Measurements from ENCODE around the gene MUCL3.

MUCL3 gene

DNA sequence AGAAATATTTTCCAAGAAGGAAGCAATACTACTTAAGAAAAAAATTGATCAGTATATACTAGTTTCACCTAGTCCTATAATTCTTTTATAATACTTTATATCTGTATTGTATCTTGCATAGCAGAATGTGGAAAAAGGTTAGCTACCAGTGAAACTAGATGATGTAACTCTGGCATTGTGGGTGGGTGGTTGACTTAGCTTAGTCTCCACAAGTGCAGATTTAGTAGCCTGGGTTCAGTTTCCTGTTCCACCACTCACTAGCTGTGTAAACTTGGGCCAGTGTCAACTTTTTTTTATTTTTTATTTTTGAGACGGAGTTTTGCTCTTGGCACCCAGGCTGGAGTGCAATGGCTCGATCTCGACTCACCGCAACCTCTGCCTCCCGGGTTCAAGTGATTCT lies 44.7 kb downstream of the MUCL3 start:
- Histone ChIP-seq H3K27me3 (replicated peaks in 2 of 5; ENCODE audit: control insufficient read depth in 4 of 5, insufficient read depth in 5 of 5, low read length in 4 of 5) (peaks cover 7 to 24% (median 12%) of the 10 kb centered on the region in 5 experiments), H3K4me3 (ENCODE audit: control insufficient read depth in 1 of 7, extremely low read depth in 1 of 7, insufficient read depth in 4 of 7, low read depth in 2 of 7, low read length in 6 of 7) (no peak overlapping the region), H3K4me1 (ENCODE audit: control extremely low read depth in 1 of 4, control insufficient read depth in 4 of 4, insufficient read depth in 4 of 4, low read length in 3 of 4) (peaks cover 0 to 3% (median 0%) of the 10 kb centered on the region in 4 experiments), H3K9me3 (ENCODE audit: control extremely low read depth in 1 of 5, control insufficient read depth in 4 of 5, insufficient read depth in 2 of 5, low read depth in 1 of 5, low read length in 4 of 5) (no peaks in the 10 kb centered on the region), H3K36me3 (ENCODE audit: control insufficient read depth in 4 of 4, insufficient read depth in 4 of 4, low read length in 3 of 4) (no peaks in the 10 kb centered on the region), H3K27ac (ENCODE audit: insufficient read depth in 1 of 2, low read depth in 1 of 2, low read length in 2 of 2, poor library complexity in 1 of 2, severe bottlenecking in 2 of 2) (no peak overlapping the region)
- WGBS (ENCODE audit: insufficient coverage) = 89% methylated on average over 4 of the region's 5 CpGs
- DNase-seq = no peak
- CTCF ChIA-PET = no interaction called here
- POLR2A ChIA-PET = no interaction called here

DNA sequence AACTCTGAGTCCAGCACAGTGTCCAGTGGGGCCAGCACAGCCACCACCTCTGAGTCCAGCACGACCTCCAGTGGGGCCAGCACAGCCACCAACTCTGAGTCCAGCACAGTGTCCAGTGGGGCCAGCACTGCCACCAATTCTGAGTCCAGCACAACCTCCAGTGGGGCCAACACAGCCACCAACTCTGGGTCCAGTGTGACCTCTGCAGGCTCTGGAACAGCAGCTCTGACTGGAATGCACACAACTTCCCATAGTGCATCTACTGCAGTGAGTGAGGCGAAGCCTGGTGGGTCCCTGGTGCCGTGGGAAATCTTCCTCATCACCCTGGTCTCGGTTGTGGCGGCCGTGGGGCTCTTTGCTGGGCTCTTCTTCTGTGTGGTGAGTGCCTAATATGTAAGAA lies 46.5 kb downstream of the MUCL3 start:
- DNase-seq = no peak
- Histone ChIP-seq H3K27me3 (replicated peaks in 2 of 5; ENCODE audit: control insufficient read depth in 4 of 5, insufficient read depth in 5 of 5, low read length in 4 of 5) (peaks cover 5 to 19% (median 8%) of the 10 kb centered on the region in 5 experiments), H3K9me3 (ENCODE audit: control extremely low read depth in 1 of 5, control insufficient read depth in 4 of 5, insufficient read depth in 2 of 5, low read depth in 1 of 5, low read length in 4 of 5) (no peaks in the 10 kb centered on the region), H3K27ac (ENCODE audit: insufficient read depth in 1 of 2, low read depth in 1 of 2, low read length in 2 of 2, poor library complexity in 1 of 2, severe bottlenecking in 2 of 2) (no peak overlapping the region), H3K4me3 (ENCODE audit: control insufficient read depth in 1 of 7, extremely low read depth in 1 of 7, insufficient read depth in 4 of 7, low read depth in 2 of 7, low read length in 6 of 7) (no peak overlapping the region), H3K36me3 (ENCODE audit: control insufficient read depth in 4 of 4, insufficient read depth in 4 of 4, low read length in 3 of 4) (no peaks in the 10 kb centered on the region), H3K4me1 (ENCODE audit: control extremely low read depth in 1 of 4, control insufficient read depth in 4 of 4, insufficient read depth in 4 of 4, low read length in 3 of 4) (peaks cover 0 to under 1% (median 0%) of the 10 kb centered on the region in 4 experiments)
- WGBS (ENCODE audit: insufficient coverage) = 96% methylated on average over 5 of the region's 6 CpGs
- ChIA-PET POLR2A (no interaction called here), CTCF (no interaction called here)

DNA sequence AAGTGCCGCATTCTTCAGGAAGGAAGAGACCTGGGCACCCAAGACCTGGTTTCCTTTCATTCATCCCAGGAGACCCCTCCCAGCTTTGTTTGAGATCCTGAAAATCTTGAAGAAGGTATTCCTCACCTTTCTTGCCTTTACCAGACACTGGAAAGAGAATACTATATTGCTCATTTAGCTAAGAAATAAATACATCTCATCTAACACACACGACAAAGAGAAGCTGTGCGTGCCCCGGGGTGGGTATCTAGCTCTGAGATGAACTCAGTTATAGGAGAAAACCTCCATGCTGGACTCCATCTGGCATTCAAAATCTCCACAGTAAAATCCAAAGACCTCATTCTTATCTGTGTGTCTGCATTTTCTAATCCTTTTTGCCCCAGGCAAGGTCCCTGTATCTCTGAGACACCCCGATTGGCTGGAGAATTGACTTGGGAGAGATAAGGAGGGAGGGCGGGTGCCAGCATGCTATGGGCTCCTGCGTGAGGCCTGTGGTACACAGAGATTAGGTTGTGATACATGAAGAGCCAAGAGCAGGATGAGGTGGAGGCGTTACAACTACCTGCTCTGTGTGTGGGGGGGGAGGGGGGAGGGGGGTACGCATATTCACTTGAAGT lies 47.5 kb downstream of the MUCL3 start:
- H3K9me3 ChIP-seq (ENCODE audit: control extremely low read depth in 1 of 5, control insufficient read depth in 4 of 5, insufficient read depth in 2 of 5, low read depth in 1 of 5, low read length in 4 of 5) = no peaks in the 10 kb centered on the region
- H3K27ac ChIP-seq (ENCODE audit: insufficient read depth in 1 of 2, low read depth in 1 of 2, low read length in 2 of 2, poor library complexity in 1 of 2, severe bottlenecking in 2 of 2) = no peak overlapping the region
- H3K27me3 ChIP-seq (replicated peaks in 2 of 5; ENCODE audit: control insufficient read depth in 4 of 5, insufficient read depth in 5 of 5, low read length in 4 of 5) = peaks cover 0 to 9% (median 4%) of the 10 kb centered on the region in 5 experiments
- H3K4me1 ChIP-seq (ENCODE audit: control extremely low read depth in 1 of 4, control insufficient read depth in 4 of 4, insufficient read depth in 4 of 4, low read length in 3 of 4) = no peaks in the 10 kb centered on the region
- H3K4me3 ChIP-seq (ENCODE audit: control insufficient read depth in 1 of 7, extremely low read depth in 1 of 7, insufficient read depth in 4 of 7, low read depth in 2 of 7, low read length in 6 of 7) = no peak overlapping the region
- WGBS (ENCODE audit: insufficient coverage) = 96% methylated on average over 8 of the region's 9 CpGs
- ChIA-PET POLR2A (no interaction called here), CTCF (interaction anchor here (0.5 kb wide), 1 partner anchor 63 kb away, joined by 5 read pairs; no protein-coding TSS in a partner anchor)
- peak in 2 of 3 donors; percentile 21 to 51 for DNase-seq
- no peaks in the 10 kb centered on the region for H3K36me3 ChIP-seq (ENCODE audit: control insufficient read depth in 4 of 4, insufficient read depth in 4 of 4, low read length in 3 of 4)

DNA sequence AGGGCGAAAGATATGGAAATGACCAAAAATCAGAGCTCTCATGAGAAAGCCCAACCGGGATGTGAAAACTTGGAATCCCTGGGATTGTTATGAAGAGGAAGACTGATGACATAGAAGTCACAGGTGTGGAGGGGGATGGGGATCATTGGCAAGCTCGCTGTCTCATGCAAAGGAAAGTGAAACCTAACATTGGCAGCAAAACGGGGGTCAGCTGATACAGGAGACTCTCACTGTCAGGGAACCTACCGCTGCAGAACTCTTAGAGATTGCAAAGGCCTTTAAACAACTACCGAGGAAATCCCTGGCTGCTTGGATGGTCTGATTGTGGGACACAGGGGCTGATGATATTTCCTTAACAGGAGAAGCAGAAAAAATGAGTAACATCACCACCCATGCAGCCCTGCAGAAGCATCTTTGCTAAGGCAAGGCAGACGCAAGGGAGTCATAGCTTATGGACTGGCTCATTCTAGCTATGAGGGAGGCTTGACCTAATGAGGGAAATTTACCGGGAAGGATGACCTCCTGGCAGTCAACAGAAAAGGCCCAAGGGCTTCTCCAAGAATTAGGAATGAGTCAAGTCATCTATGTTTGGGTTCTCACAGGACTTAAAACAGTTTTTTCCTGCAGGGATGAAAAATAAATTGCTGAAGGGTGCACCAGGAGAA lies 49.8 kb downstream of the MUCL3 start:
- H3K4me3 ChIP-seq (ENCODE audit: control insufficient read depth in 1 of 7, extremely low read depth in 1 of 7, insufficient read depth in 4 of 7, low read depth in 2 of 7, low read length in 6 of 7) = no peak overlapping the region
- CTCF ChIA-PET = interaction anchor here (0.7 kb wide), 1 partner anchor 74 kb away, joined by 3 read pairs; no protein-coding TSS in a partner anchor
- DNase-seq = peak in 2 of 3 donors; percentile 33 to 55

DNA sequence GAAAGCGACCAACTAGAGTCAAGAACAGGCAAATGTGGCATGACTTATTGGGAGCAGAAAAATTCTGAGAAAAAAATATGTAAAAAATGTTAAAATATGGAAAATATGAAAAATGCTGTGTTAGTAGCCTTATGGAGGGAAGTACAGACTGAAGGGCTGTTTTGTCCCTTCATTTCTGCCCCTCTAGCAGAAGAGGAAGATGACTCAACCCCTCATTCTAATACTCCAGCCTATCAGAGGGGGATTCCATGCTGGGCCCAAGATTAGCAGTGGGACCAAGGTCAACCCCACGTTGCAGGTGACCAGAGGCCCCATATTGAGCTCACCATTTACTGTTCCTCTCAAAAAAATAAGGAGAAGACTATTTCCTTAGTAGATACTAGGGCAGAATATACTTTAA lies 51.1 kb downstream of the MUCL3 start:
- POLR2A ChIA-PET = no interaction called here
- Histone ChIP-seq H3K27me3 (replicated peaks in 2 of 5; ENCODE audit: control insufficient read depth in 4 of 5, insufficient read depth in 5 of 5, low read length in 4 of 5) (no peaks in the 10 kb centered on the region), H3K36me3 (ENCODE audit: control insufficient read depth in 4 of 4, insufficient read depth in 4 of 4, low read length in 3 of 4) (no peaks in the 10 kb centered on the region), H3K9me3 (ENCODE audit: control extremely low read depth in 1 of 5, control insufficient read depth in 4 of 5, insufficient read depth in 2 of 5, low read depth in 1 of 5, low read length in 4 of 5) (no peaks in the 10 kb centered on the region), H3K27ac (ENCODE audit: insufficient read depth in 1 of 2, low read depth in 1 of 2, low read length in 2 of 2, poor library complexity in 1 of 2, severe bottlenecking in 2 of 2) (no peak overlapping the region), H3K4me3 (ENCODE audit: control insufficient read depth in 1 of 7, extremely low read depth in 1 of 7, insufficient read depth in 4 of 7, low read depth in 2 of 7, low read length in 6 of 7) (no peak overlapping the region), H3K4me1 (ENCODE audit: control extremely low read depth in 1 of 4, control insufficient read depth in 4 of 4, insufficient read depth in 4 of 4, low read length in 3 of 4) (no peaks in the 10 kb centered on the region)
- WGBS (ENCODE audit: insufficient coverage) = 100% methylated on average over 1 of the region's 2 CpGs
- DNase-seq = no peak
- CTCF ChIA-PET = interaction anchor here (0.7 to 1.0 kb wide), 3 partner anchors 9 to 169 kb away, joined by 3 to 5 read pairs (median 3); no protein-coding TSS in a partner anchor

More for the DNA sequence above, 49.8 kb downstream of the MUCL3 start:
- Histone ChIP-seq H3K4me1 (ENCODE audit: control extremely low read depth in 1 of 4, control insufficient read depth in 4 of 4, insufficient read depth in 4 of 4, low read length in 3 of 4) (no peaks in the 10 kb centered on the region), H3K27ac (ENCODE audit: insufficient read depth in 1 of 2, low read depth in 1 of 2, low read length in 2 of 2, poor library complexity in 1 of 2, severe bottlenecking in 2 of 2) (no peak overlapping the region), H3K27me3 (replicated peaks in 2 of 5; ENCODE audit: control insufficient read depth in 4 of 5, insufficient read depth in 5 of 5, low read length in 4 of 5) (no peaks in the 10 kb centered on the region), H3K9me3 (ENCODE audit: control extremely low read depth in 1 of 5, control insufficient read depth in 4 of 5, insufficient read depth in 2 of 5, low read depth in 1 of 5, low read length in 4 of 5) (no peaks in the 10 kb centered on the region), H3K36me3 (ENCODE audit: control insufficient read depth in 4 of 4, insufficient read depth in 4 of 4, low read length in 3 of 4) (no peaks in the 10 kb centered on the region)
- 66% methylated on average over 7 of the region's 8 CpGs for WGBS (ENCODE audit: insufficient coverage)
- POLR2A ChIA-PET = no interaction called here

DNA sequence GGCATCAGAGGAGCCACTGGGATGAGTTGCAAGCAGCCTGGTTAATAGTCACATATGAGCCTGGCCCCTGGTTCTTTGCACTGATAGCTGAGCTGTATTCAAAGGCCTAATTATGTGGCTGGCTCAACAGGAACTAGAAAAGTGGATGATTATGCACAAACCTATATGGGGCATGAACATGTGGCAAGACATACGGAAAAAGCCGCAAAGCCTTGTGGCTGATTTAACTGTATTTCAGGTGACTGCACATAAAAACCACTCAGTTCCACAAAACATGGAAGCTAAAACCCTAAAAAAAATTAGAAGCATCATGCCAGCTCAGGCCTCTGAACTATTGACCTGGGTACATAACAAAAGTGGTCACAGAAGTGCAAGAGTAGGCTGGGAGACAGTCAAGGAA lies 56.5 kb downstream of the MUCL3 start:
- CTCF ChIA-PET = interaction anchor here (0.6 to 1.6 kb wide), 2 partner anchors 13 to 1872 kb away, joined by 3 read pairs; partner anchors contain the start of gene MUC21
- Histone ChIP-seq H3K27ac (ENCODE audit: insufficient read depth in 1 of 2, low read depth in 1 of 2, low read length in 2 of 2, poor library complexity in 1 of 2, severe bottlenecking in 2 of 2) (no peak overlapping the region), H3K4me1 (ENCODE audit: control extremely low read depth in 1 of 4, control insufficient read depth in 4 of 4, insufficient read depth in 4 of 4, low read length in 3 of 4) (no peaks in the 10 kb centered on the region), H3K36me3 (ENCODE audit: control insufficient read depth in 4 of 4, insufficient read depth in 4 of 4, low read length in 3 of 4) (no peaks in the 10 kb centered on the region), H3K4me3 (ENCODE audit: control insufficient read depth in 1 of 7, extremely low read depth in 1 of 7, insufficient read depth in 4 of 7, low read depth in 2 of 7, low read length in 6 of 7) (no peak overlapping the region), H3K9me3 (ENCODE audit: control extremely low read depth in 1 of 5, control insufficient read depth in 4 of 5, insufficient read depth in 2 of 5, low read depth in 1 of 5, low read length in 4 of 5) (no peaks in the 10 kb centered on the region), H3K27me3 (replicated peaks in 2 of 5; ENCODE audit: control insufficient read depth in 4 of 5, insufficient read depth in 5 of 5, low read length in 4 of 5) (no peaks in the 10 kb centered on the region)
- 25% methylated on average over 2 of the region's 2 CpGs for WGBS (ENCODE audit: insufficient coverage)
- POLR2A ChIA-PET = no interaction called here
- peak in 2 of 3 donors; percentile 47 to 70 for DNase-seq

DNA sequence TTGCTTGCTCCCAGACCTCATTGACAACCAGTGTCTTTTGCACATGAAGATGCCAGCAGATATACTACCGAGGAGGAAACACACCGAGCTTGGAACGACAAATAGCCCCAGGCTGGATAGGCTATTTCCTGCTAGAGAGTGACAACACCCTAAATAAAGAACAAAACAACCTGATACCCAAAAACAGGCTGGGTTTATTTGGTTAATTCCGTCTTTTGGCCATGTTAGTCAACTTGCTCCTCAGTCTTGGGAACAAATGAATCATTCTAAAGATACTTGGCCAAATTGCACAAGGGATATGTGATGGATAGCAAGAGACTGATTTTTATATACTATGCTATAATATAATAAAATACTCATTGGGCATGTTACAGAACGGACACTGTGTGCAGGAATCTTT lies 58.0 kb downstream of the MUCL3 start:
- Histone ChIP-seq H3K4me3 (ENCODE audit: control insufficient read depth in 1 of 7, extremely low read depth in 1 of 7, insufficient read depth in 4 of 7, low read depth in 2 of 7, low read length in 6 of 7) (no peak overlapping the region), H3K27ac (ENCODE audit: insufficient read depth in 1 of 2, low read depth in 1 of 2, low read length in 2 of 2, poor library complexity in 1 of 2, severe bottlenecking in 2 of 2) (no peak overlapping the region), H3K4me1 (ENCODE audit: control extremely low read depth in 1 of 4, control insufficient read depth in 4 of 4, insufficient read depth in 4 of 4, low read length in 3 of 4) (no peaks in the 10 kb centered on the region), H3K27me3 (replicated peaks in 2 of 5; ENCODE audit: control insufficient read depth in 4 of 5, insufficient read depth in 5 of 5, low read length in 4 of 5) (no peaks in the 10 kb centered on the region), H3K9me3 (ENCODE audit: control extremely low read depth in 1 of 5, control insufficient read depth in 4 of 5, insufficient read depth in 2 of 5, low read depth in 1 of 5, low read length in 4 of 5) (no peaks in the 10 kb centered on the region), H3K36me3 (ENCODE audit: control insufficient read depth in 4 of 4, insufficient read depth in 4 of 4, low read length in 3 of 4) (no peaks in the 10 kb centered on the region)
- WGBS (ENCODE audit: insufficient coverage) = 55% methylated on average over 3 of the region's 5 CpGs
- ChIA-PET POLR2A (no interaction called here), CTCF (no interaction called here)
- DNase-seq = no peak
